HFFc6 (cell line): Measurements from ENCODE around the gene UTP14C. TPM values are rescaled to one million over a fixed set of nuclear protein-coding genes. Genes with fewer than 3 reads are reported as not detected.
A peak's percentile ranks its signal among the peaks of the same experiment; 100 is the strongest.
"Not testable (repeated sequence)": the region's sequence is repeated elsewhere in the genome, so short reads cannot be mapped to it uniquely, and the experiment has no call there.

Source experiments
- DNase-seq: peaks from one replicate; pipeline ENCODE4 v3.0.0-alpha.2; 2018
- H3K27ac Mint-ChIP-seq: 2 replicates; pipeline ENCODE4 v1.8.0; 2020; ENCODE audit warnings: mild to moderate bottlenecking, mixed read lengths
- H3K27me3 Mint-ChIP-seq: 2 replicates; pipeline ENCODE4 v1.8.0; 2021; ENCODE audit warnings: mild to moderate bottlenecking, moderate library complexity, mixed read lengths; ENCODE audit not compliant: insufficient read depth
- H3K36me3 Mint-ChIP-seq: 2 replicates; pipeline ENCODE4 v1.8.0; 2021; ENCODE audit warnings: low read depth, mixed read lengths
- H3K4me1 Mint-ChIP-seq: 2 replicates; pipeline ENCODE4 v1.8.0; 2020; ENCODE audit warnings: low read depth, mixed read lengths
- H3K4me3 Mint-ChIP-seq: 2 replicates; pipeline ENCODE4 v1.8.0; 2020; ENCODE audit warnings: mild to moderate bottlenecking, moderate library complexity, mixed read lengths
- H3K9me3 Mint-ChIP-seq: 2 replicates; pipeline ENCODE4 v1.8.0; 2020; ENCODE audit warnings: mild to moderate bottlenecking, mixed read lengths
- CTCF ChIP-seq: fragments of 200-600 bp; sonication (generic); IDR thresholded peaks from 2 replicates; pipeline ENCODE4 v1.5.0; 2021; ENCODE audit warnings: antibody characterized with exemption, mild to moderate bottlenecking
- total RNA-seq, 6 experiments: library from RNA; stranded (reverse); fragmentation: NEBNext Ultra II Directional; extraction: Animal tissue kit (Norgen Biotek cat#: 25700); gene quantifications; 2 replicates in 1 of 6; 3 replicates in 5 of 6; pipeline ENCODE4 v1.2.3, GENCODE V29; 2021

The UTP14C gene
- total RNA-seq, 6 experiments from 2014 or later, result 14.9 to 20.3 (median 17.5) TPM

- no peak for DNase-seq
- peak overlapping the region; percentile 13 for H3K4me3 Mint-ChIP-seq
- H3K4me1 Mint-ChIP-seq, result peaks cover 13% of the 10 kb centered on the region
- peak overlapping the region; percentile 2; the same call in 1 of the 2 replicates for H3K27ac Mint-ChIP-seq
- no peak for TF ChIP-seq CTCF
- peaks cover 23% of the 10 kb centered on the region for H3K27me3 Mint-ChIP-seq
- H3K36me3 Mint-ChIP-seq, result no peaks in the 10 kb centered on the region
- H3K9me3 Mint-ChIP-seq, result no peaks in the 10 kb centered on the region
Observed at GRCh38 chr13:51980908-51981307, 43.6 kb upstream of the UTP14C start.

- Mint-ChIP-seq H3K27ac (peak overlapping the region; percentile 2; the same call in 1 of the 2 replicates), H3K4me1 (peaks cover 13% of the 10 kb centered on the region), H3K4me3 (peak overlapping the region; percentile 12), H3K36me3 (no peaks in the 10 kb centered on the region), H3K27me3 (peaks cover 24% of the 10 kb centered on the region), H3K9me3 (no peaks in the 10 kb centered on the region)
- TF ChIP-seq CTCF, result no peak
- DNase-seq, result no peak
Observed at GRCh38 chr13:51981355-51981754, 43.1 kb upstream of the UTP14C start.

GRCh38 chr13:51983292-51983691, 41.2 kb upstream of the UTP14C start:
- Mint-ChIP-seq H3K27me3 (peaks cover 24% of the 10 kb centered on the region), H3K4me1 (peaks cover 13% of the 10 kb centered on the region)
- H3K27ac Mint-ChIP-seq, DNase-seq, H3K36me3 Mint-ChIP-seq, H3K4me3 Mint-ChIP-seq, H3K9me3 Mint-ChIP-seq: not testable (repeated sequence)

GRCh38 chr13:51984904-51985303, 39.6 kb upstream of the UTP14C start:
- H3K4me3 Mint-ChIP-seq, DNase-seq, H3K9me3 Mint-ChIP-seq, H3K36me3 Mint-ChIP-seq, H3K27ac Mint-ChIP-seq: not testable (repeated sequence)
- H3K27me3 Mint-ChIP-seq, result peaks cover 21% of the 10 kb centered on the region
- H3K4me1 Mint-ChIP-seq, result peaks cover 13% of the 10 kb centered on the region

GRCh38 chr13:51988988-51989618, 35.4 kb upstream of the UTP14C start:
- no peak overlapping the region for H3K4me3 Mint-ChIP-seq
- H3K9me3 Mint-ChIP-seq, result no peaks in the 10 kb centered on the region
- H3K36me3 Mint-ChIP-seq, result no peaks in the 10 kb centered on the region
- peaks cover 27% of the 10 kb centered on the region for H3K27me3 Mint-ChIP-seq
- TF ChIP-seq CTCF, result no peak
- no peak overlapping the region for H3K27ac Mint-ChIP-seq
- no peaks in the 10 kb centered on the region for H3K4me1 Mint-ChIP-seq
- DNase-seq, result no peak

- H3K9me3 Mint-ChIP-seq, result no peaks in the 10 kb centered on the region
Observed at GRCh38 chr13:51993713-51994112, 30.8 kb upstream of the UTP14C start.

More at GRCh38 chr13:51993713-51994112, 30.8 kb upstream of the UTP14C start:
- H3K27me3 Mint-ChIP-seq, result peaks cover 41% of the 10 kb centered on the region
- H3K4me3 Mint-ChIP-seq, result no peak overlapping the region
- H3K27ac Mint-ChIP-seq, result no peak overlapping the region
- H3K4me1 Mint-ChIP-seq, result no peaks in the 10 kb centered on the region
- no peaks in the 10 kb centered on the region for H3K36me3 Mint-ChIP-seq
- DNase-seq, result no peak
- no peak for TF ChIP-seq CTCF
